IPS DF 4.7 (cell line): Measurements from ENCODE around the gene NRXN2.

Experiments used
- DNase-seq: peaks from one replicate; pipeline ENCODE4 v3.0.0-alpha.2; 2013; ENCODE audit warnings: low spot score; ENCODE audit errors: extremely low read depth

The NRXN2 gene

GRCh38 chr11:64722141-64723065 is 594 bp downstream of the NRXN2 start:
- DNase-seq, result no peak

GRCh38 chr11:64721359-64721699 is 1.7 kb downstream of the NRXN2 start:
- no peak for DNase-seq

GRCh38 chr11:64720640-64721358 is 2.2 kb downstream of the NRXN2 start:
- DNase-seq, result no peak

- DNase-seq, result no peak
These were observed 2.8 kb downstream of the NRXN2 start for GRCh38 chr11:64720167-64720566.

GRCh38 chr11:64719406-64719805 is 3.6 kb downstream of the NRXN2 start:
- no peak for DNase-seq

GRCh38 chr11:64718780-64719124 is 4.2 kb downstream of the NRXN2 start:
- DNase-seq, result no peak

- DNase-seq, result no peak
These were observed 4.8 kb downstream of the NRXN2 start for GRCh38 chr11:64718084-64718779.

- no peak for DNase-seq
These were observed 5.8 kb downstream of the NRXN2 start for GRCh38 chr11:64717268-64717578.

- no peak for DNase-seq
These were observed 6.3 kb downstream of the NRXN2 start for GRCh38 chr11:64716473-64717267.

- DNase-seq, result no peak
These were observed 7.1 kb downstream of the NRXN2 start for GRCh38 chr11:64715756-64716472.

- DNase-seq, result no peak
These were observed 7.9 kb downstream of the NRXN2 start for GRCh38 chr11:64715110-64715509.

GRCh38 chr11:64714666-64715065 is 8.3 kb downstream of the NRXN2 start:
- no peak for DNase-seq

GRCh38 chr11:64713781-64714363 is 9.1 kb downstream of the NRXN2 start:
- DNase-seq, result no peak

- no peak for DNase-seq
These were observed 9.8 kb downstream of the NRXN2 start for GRCh38 chr11:64713016-64713707.

- DNase-seq, result no peak
These were observed 10.5 kb downstream of the NRXN2 start for GRCh38 chr11:64712430-64713015.

- DNase-seq, result no peak
These were observed 11.0 kb downstream of the NRXN2 start for GRCh38 chr11:64711956-64712362.

- DNase-seq, result no peak
These were observed 11.7 kb downstream of the NRXN2 start for GRCh38 chr11:64711138-64711955.

GRCh38 chr11:64710418-64711137 is 12.4 kb downstream of the NRXN2 start:
- no peak for DNase-seq
